ENCODE results near the gene DBET. TPM values are rescaled to one million over a fixed set of nuclear protein-coding genes. Genes with fewer than 3 reads are reported as not detected.
"Not testable (repeated sequence)": the region's sequence is repeated elsewhere in the genome, so short reads cannot be mapped to it uniquely, and the experiment has no call there.

Gene DBET
- not detected for total RNA-seq
- total RNA-seq = 0 reads per million in 2 donors

DNA sequence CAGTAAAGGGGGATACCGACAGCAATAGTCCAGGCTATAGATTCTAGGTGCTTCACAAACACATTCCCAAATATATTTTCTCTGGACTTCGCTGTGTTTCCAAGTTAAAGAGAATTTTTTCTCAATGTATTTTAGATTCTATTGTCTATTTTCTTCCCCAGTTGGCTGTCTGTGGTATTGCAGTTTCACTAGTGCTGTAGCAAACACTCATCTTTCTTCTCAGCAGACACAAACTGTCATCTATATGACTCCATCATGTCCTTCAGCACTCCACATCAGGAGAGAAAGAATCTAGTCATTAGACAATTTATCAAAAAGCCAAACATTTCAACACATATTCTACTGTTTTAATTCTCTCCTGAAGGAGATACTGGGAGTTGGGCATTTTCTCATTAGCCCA lies at the start of gene DBET:
DBET (plus strand) TSS at position 161 of the 400 bp plus-strand sequence.
- not testable (repeated sequence) for H3K27ac Mint-ChIP-seq; DNase-seq; H3K36me3 Mint-ChIP-seq (ENCODE audit: low read depth); H3K4me1 Mint-ChIP-seq; ATAC-seq; H3K9me3 ChIP-seq (ENCODE audit: control insufficient read depth, low read length, poor library complexity, severe bottlenecking); H3K27me3 Mint-ChIP-seq; H3K4me3 Mint-ChIP-seq

- DNase-seq (no peak), ATAC-seq (peak; percentile 40)
- peaks cover 29% of the 10 kb centered on the region for H3K4me1 Mint-ChIP-seq
- no peaks in the 10 kb centered on the region for H3K9me3 ChIP-seq (ENCODE audit: control insufficient read depth, low read length, poor library complexity, severe bottlenecking)
- H3K27me3 Mint-ChIP-seq = peaks cover 72% of the 10 kb centered on the region
- H3K27ac Mint-ChIP-seq = no peak overlapping the region
- H3K36me3 Mint-ChIP-seq (ENCODE audit: low read depth) = peaks cover 17% of the 10 kb centered on the region
- peak overlapping the region; percentile 68 for H3K4me3 Mint-ChIP-seq
Observed at GRCh38 chr4:190014771-190015537, 49.3 kb upstream of the DBET start.

DNA sequence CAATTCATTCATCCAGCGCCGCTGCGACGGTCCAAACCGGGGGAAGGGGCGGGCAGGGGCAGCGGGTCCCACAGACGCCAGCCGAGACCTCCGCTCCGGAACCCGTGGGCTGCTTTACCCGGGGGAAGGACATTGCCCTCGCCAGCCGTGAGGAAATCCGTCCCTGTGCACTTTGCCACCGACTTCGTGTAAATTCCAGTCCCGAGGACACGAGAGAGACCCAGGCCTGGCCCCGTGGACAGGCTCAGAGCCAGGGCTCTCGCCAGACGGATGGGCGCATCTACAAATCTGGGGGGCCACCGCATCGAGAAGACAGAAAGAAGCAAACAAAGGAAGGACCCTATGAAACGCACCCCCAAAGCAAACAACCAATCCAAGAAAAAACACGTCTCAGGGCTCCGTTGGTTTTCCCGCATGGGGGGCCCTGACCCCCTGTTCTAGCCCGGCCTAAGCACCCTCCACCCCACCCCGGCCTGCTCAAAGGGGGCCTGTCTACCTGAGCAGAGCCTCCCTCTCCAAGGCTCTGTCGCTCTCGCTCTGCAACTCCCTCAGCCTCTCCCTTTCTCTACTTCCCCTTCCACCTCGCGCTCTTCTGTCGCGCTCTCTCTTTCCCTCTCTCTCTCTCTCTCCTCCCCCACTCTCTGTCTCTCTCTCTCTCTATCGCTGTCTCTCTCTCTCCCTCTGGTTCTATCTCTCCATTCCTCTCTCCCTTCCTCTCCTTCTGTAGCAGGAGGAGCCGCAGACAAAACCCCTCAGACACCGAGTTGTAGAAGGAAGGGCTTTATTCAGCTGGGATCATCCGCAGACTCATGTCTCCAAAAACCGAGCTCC lies 48.5 kb upstream of the DBET start:
- DNase-seq = no peak
- H3K4me1 Mint-ChIP-seq = peaks cover 32% of the 10 kb centered on the region
- peaks cover 80% of the 10 kb centered on the region for H3K27me3 Mint-ChIP-seq
- no peaks in the 10 kb centered on the region for H3K9me3 ChIP-seq (ENCODE audit: control insufficient read depth, low read length, poor library complexity, severe bottlenecking)
- ATAC-seq = no peak
- H3K27ac Mint-ChIP-seq = peak overlapping the region; percentile 27
- peaks cover 17% of the 10 kb centered on the region for H3K36me3 Mint-ChIP-seq (ENCODE audit: low read depth)
- H3K4me3 Mint-ChIP-seq = peak overlapping the region; percentile 68

DNA sequence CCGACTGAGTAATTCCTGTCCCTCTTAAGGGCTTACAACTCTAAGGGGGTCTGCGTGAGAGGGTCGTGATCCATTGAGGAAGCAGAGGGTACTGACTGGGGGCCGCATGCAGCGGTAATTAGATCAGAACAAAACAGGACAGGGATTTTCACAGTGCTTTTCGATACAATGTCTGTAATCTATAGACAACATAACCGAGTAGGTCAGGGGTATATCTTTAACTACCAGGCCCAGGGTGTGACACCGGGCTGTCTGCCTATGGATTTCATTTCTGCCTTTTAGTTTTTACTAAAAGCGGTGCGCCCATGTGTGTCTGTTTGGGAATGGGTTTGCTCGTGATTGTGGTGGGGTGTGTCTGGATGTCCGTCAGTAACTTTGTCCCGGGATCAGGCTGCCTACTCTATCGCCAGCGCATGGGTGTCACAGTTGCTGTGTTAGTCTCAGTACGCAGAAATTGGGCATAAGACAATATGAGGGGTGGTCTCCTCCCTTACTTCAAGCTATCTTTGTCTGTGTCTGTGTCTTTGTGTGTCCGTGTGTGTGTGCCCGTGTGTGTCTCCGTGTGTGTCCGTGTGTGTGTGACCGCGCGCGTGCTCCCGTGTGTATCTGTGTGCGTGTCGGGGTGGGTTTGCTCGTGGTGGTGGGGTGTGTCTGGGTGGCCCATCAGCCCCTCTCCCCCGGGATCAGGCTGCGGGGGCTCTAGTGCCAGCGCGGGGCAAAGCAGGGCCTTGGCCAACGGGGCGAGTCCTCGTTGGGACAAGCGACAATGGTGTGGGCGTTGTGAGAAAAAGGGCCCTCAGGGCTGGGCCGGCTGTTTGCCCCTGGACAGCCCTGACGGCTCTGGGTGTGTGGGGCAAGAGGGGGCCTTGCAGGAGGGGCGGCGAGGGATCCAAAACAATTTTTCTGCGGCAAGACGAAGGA lies 47.7 kb upstream of the DBET start:
- peak overlapping the region; percentile 27 for H3K27ac Mint-ChIP-seq
- H3K4me1 Mint-ChIP-seq = peaks cover 39% of the 10 kb centered on the region
- H3K36me3 Mint-ChIP-seq (ENCODE audit: low read depth) = peaks cover 17% of the 10 kb centered on the region
- H3K9me3 ChIP-seq (ENCODE audit: control insufficient read depth, low read length, poor library complexity, severe bottlenecking) = no peaks in the 10 kb centered on the region
- DNase-seq = no peak
- ATAC-seq = no peak
- peaks cover 79% of the 10 kb centered on the region for H3K27me3 Mint-ChIP-seq
- H3K4me3 Mint-ChIP-seq = peak overlapping the region; percentile 68

GRCh38 chr4:190017357-190018200 lies 46.7 kb upstream of the DBET start:
- ATAC-seq = no peak
- H3K9me3 ChIP-seq (ENCODE audit: control insufficient read depth, low read length, poor library complexity, severe bottlenecking) = no peaks in the 10 kb centered on the region
- Mint-ChIP-seq H3K4me1 (peaks cover 39% of the 10 kb centered on the region), H3K36me3 (ENCODE audit: low read depth) (peaks cover 17% of the 10 kb centered on the region), H3K4me3 (peak overlapping the region; percentile 33), H3K27ac (no peak overlapping the region), H3K27me3 (peaks cover 70% of the 10 kb centered on the region)
- no peak for DNase-seq

DNA sequence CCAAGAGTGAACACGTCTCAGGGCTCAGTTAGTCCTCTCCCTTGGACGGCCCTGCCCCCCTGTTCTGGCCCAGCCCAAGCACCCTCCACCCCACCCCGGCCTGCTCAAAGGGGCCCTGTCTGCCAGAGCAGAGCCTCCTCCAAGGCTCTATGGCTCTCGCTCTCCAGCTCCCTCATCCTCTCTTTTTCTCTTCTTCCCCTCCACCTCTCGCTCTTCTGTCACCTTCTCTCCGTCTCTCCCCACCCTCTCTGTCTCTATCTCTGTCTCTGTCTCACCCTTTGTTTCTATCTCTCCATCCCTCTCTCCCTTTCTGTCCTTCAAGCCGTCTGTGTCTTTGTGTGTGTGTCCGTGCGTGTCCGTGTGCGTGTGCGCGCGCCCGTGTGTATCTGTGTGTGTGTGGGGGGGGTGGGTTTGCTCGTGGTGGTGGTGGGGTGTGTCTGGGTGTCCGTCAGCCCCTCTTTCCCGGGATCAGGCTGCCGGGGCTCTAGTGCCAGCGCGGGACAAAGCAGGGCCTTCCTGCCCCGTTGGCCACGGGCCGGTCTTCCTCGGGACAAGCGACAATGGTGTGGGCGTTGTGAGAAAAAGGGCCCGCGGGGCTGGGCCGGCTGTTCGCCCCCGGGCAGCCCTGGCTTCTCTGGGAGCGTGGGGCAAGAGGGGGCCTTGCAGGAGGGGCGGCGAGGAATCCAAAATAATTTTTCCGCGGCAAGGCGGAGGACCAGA lies 45.9 kb upstream of the DBET start:
- ATAC-seq (no peak), DNase-seq (no peak)
- Mint-ChIP-seq H3K27me3 (peaks cover 63% of the 10 kb centered on the region), H3K27ac (no peak overlapping the region), H3K36me3 (ENCODE audit: low read depth) (peaks cover 17% of the 10 kb centered on the region), H3K4me3 (peak overlapping the region; percentile 0), H3K4me1 (peaks cover 39% of the 10 kb centered on the region)
- H3K9me3 ChIP-seq (ENCODE audit: control insufficient read depth, low read length, poor library complexity, severe bottlenecking) = no peaks in the 10 kb centered on the region

GRCh38 chr4:190019023-190019858 lies 45.1 kb upstream of the DBET start:
- no peak for DNase-seq
- peaks cover 57% of the 10 kb centered on the region for H3K27me3 Mint-ChIP-seq
- peaks cover 17% of the 10 kb centered on the region for H3K36me3 Mint-ChIP-seq (ENCODE audit: low read depth)
- peak overlapping the region; percentile 82 for H3K4me3 Mint-ChIP-seq
- peaks cover 39% of the 10 kb centered on the region for H3K4me1 Mint-ChIP-seq
- no peak for ATAC-seq
- no peaks in the 10 kb centered on the region for H3K9me3 ChIP-seq (ENCODE audit: control insufficient read depth, low read length, poor library complexity, severe bottlenecking)
- H3K27ac Mint-ChIP-seq = peak overlapping the region; percentile 56

DNA sequence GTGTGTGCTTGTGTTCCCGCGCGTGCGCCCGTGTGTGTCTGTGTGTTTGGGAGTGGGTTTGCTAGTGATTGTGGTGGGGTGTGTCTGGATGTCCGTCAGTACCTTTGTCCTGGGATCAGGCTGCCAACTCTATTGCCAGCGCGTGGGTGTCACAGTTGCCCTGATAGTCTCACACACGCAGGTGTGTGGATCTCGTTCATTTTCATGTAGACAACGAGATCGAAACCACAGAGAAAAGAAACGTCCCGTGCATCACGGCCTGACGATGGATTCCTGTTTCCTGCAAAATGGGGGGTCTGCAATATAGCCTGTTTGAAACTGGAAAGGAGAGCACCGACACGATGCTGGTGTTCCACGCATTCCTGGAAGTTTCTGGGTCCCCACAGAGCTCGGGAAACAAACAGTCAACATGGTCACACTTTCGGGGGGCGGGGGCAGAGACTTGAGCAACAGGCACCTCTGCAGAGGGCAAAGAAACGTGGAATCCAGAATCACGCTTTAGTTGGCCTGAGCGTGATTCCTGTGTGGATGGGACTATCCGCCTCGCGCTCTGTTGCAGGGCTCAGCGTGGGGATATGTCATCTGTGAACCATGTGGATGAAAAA lies 44.3 kb upstream of the DBET start:
- peak overlapping the region; percentile 82 for H3K4me3 Mint-ChIP-seq
- not testable (repeated sequence) for DNase-seq; H3K9me3 ChIP-seq (ENCODE audit: control insufficient read depth, low read length, poor library complexity, severe bottlenecking); ATAC-seq
- H3K27me3 Mint-ChIP-seq = peaks cover 53% of the 10 kb centered on the region
- peaks cover 17% of the 10 kb centered on the region for H3K36me3 Mint-ChIP-seq (ENCODE audit: low read depth)
- H3K27ac Mint-ChIP-seq = peak overlapping the region; percentile 56
- H3K4me1 Mint-ChIP-seq = peaks cover 35% of the 10 kb centered on the region

- peaks cover 15% of the 10 kb centered on the region for H3K36me3 Mint-ChIP-seq (ENCODE audit: low read depth)
- no peaks in the 10 kb centered on the region for H3K9me3 ChIP-seq (ENCODE audit: control insufficient read depth, low read length, poor library complexity, severe bottlenecking)
- peak overlapping the region; percentile 56 for H3K27ac Mint-ChIP-seq
- peaks cover 46% of the 10 kb centered on the region for H3K27me3 Mint-ChIP-seq
- peak in 1 of 3 donors; percentile 24 for DNase-seq
- peak overlapping the region; percentile 82 for H3K4me3 Mint-ChIP-seq
- H3K4me1 Mint-ChIP-seq = peaks cover 29% of the 10 kb centered on the region
- peak; percentile 45 for ATAC-seq
Observed at GRCh38 chr4:190020790-190021717, 43.2 kb upstream of the DBET start.

DNA sequence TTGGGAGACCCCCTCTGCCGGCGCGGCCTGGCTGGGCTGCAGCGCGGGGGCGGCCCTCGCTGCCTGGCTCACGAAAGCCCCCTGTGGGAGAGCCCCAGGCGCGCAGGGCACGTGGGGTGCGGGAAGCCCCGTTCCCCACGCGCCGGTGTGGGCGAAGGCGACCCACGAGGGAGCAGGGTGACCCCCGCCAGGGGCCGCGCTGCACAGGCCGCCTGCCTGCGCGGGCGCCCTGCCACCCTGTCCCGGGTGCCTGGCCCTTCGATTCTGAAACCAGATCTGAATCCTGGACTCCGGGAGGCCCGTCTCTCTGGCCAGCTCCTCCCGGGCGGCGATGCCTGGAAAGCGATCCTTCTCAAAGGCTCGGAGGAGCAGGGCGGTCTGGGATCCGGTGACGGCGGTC lies 42.3 kb upstream of the DBET start:
- H3K27ac Mint-ChIP-seq; DNase-seq; H3K9me3 ChIP-seq (ENCODE audit: control insufficient read depth, low read length, poor library complexity, severe bottlenecking); H3K36me3 Mint-ChIP-seq (ENCODE audit: low read depth); ATAC-seq; H3K4me3 Mint-ChIP-seq: not testable (repeated sequence)
- Mint-ChIP-seq H3K27me3 (peaks cover 36% of the 10 kb centered on the region), H3K4me1 (peaks cover 26% of the 10 kb centered on the region)
